Stimulated activated CD4-positive, alpha-beta T cell treated with anti-CD3 and anti-CD28 coated beads, Interleukin-15, amount 100 ng/mL, for 1 hour (primary cell): Measurements from ENCODE around the gene INAVA.

Source experiments
- DNase-seq, 2 donors: peaks; one replicate each; pipeline ENCODE4 v3.0.0-alpha.2; 2020; ENCODE audit warnings: low read depth in 1 of 2, low spot score in 1 of 2

INAVA gene

GRCh38 chr1:200894712-200895442 lies at the start of gene INAVA:
Gene INAVA, plus strand, starts transcription at chr1:200894900. Its CDS starts 3,501 bp downstream, at chr1:200898401.
- DNase-seq: no peak

GRCh38 chr1:200845360-200845759 lies 49.3 kb upstream of the INAVA start:
- no peak for DNase-seq

- DNase-seq: no peak
Observed at GRCh38 chr1:200846398-200846797, 48.3 kb upstream of the INAVA start.

GRCh38 chr1:200849430-200849829 lies 45.3 kb upstream of the INAVA start:
- DNase-seq: no peak

GRCh38 chr1:200850554-200850953 lies 44.1 kb upstream of the INAVA start:
- DNase-seq: no peak

- no peak for DNase-seq
Observed at GRCh38 chr1:200856716-200857357, 37.9 kb upstream of the INAVA start.

GRCh38 chr1:200857804-200858203 lies 36.9 kb upstream of the INAVA start:
- no peak for DNase-seq

GRCh38 chr1:200861937-200862647 lies 32.6 kb upstream of the INAVA start:
- DNase-seq: no peak

- DNase-seq: no peak
Observed at GRCh38 chr1:200862713-200863415, 31.8 kb upstream of the INAVA start.

GRCh38 chr1:200866116-200866515 lies 28.6 kb upstream of the INAVA start:
- DNase-seq: no peak

- no peak for DNase-seq
Observed at GRCh38 chr1:200866521-200866920, 28.2 kb upstream of the INAVA start.

GRCh38 chr1:200867018-200867811 lies 27.5 kb upstream of the INAVA start:
- DNase-seq: no peak

GRCh38 chr1:200869376-200869752 lies 25.3 kb upstream of the INAVA start:
- no peak for DNase-seq

- DNase-seq: no peak
Observed at GRCh38 chr1:200869753-200870391, 24.8 kb upstream of the INAVA start.

- no peak for DNase-seq
Observed at GRCh38 chr1:200872446-200873115, 22.1 kb upstream of the INAVA start, which contains the start of gene GPR25. Gene GPR25, plus strand, starts transcription at chr1:200872981. Its CDS starts 57 bp downstream, at chr1:200873038.

- DNase-seq: no peak
Observed at GRCh38 chr1:200873116-200873670, 21.5 kb upstream of the INAVA start.

GRCh38 chr1:200873671-200874397 lies 20.9 kb upstream of the INAVA start:
- DNase-seq: no peak

- no peak for DNase-seq
Observed at GRCh38 chr1:200874694-200875093, 20.0 kb upstream of the INAVA start.

- DNase-seq: no peak
Observed at GRCh38 chr1:200875416-200875815, 19.3 kb upstream of the INAVA start.
